GM04503 (cell line): ENCODE data around the gene MT1E.

Source experiments
- DNase-seq: peaks from one replicate; pipeline ENCODE4 v3.0.0-alpha.2; 2012; ENCODE audit warnings: low read depth

The MT1E gene

DNA sequence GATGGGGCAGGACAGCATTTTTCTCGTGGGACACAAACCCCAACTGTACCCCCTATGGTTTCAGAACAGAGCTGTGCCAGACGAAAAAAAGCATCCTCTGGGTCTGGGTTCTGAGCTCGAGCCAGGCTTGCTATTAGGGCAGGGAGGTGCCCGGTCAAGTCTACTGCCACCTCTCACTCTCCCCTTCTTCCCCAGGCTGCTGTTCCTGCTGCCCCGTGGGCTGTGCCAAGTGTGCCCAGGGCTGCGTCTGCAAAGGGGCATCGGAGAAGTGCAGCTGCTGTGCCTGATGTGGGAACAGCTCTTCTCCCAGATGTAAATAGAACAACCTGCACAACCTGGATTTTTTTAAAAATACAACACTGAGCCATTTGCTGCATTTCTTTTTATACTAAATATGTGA lies 1.1 kb downstream of the MT1E start:
- DNase-seq = no peak

DNA sequence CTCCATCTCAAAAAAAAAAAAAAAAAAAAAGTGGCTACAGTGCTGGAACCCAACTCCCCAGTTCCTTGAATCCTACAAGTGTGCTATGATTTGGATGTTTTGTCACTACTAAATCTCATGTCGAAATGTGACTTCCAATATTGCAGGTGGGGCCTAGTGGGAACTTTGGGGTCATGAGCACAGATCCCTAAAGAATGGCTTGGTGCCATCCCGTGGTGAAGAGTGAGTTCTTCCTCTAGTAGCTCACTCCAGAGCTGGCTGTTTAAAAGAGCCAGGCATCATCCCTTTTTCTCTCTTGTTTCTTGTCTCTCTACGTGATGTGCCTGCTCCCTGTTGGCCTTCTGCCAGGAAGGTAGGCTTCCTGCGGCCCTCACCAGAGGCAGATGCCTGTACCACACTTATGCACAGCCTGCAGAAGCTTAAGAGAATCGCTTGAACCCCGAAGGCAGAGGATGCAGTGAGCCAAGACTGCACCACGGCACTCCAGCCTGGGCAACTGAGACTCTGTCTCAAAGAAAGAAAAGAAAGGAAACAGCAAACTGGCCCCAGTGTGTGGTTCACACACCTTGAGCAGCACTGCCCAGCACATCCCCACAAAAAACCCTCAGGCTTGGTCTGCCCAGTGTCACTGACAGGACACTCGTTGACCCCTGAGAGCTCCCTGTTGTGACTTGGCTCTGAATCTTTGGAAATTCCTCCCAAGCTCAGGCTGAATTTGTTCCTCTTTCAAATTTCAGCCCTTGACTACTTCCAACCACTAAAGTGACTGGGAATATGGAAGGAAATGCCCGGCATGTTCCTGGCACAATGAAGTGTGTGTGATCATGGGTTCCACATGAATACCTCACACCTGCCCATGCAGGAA lies 3.1 kb downstream of the MT1E start:
- DNase-seq = no peak

DNA sequence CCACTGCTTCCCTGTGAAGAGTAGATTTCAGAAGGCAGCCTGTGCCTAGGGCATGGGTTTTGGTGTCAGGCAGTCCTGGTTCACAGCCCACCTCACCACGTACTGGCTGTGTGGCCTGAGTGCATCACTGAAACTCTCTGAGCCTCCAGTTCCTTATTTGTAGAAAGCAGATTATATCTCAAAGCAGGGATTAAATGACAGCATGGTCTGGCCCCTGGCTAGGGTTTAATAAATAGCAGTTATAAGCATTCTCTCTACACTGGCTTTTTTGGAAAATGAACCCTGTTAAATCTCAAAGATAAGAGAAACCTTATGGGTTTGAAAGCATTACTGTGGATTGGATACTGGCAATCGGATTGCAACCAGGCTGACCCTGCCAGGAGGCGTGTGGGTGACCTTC lies 4.0 kb downstream of the MT1E start:
- DNase-seq = no peak

DNA sequence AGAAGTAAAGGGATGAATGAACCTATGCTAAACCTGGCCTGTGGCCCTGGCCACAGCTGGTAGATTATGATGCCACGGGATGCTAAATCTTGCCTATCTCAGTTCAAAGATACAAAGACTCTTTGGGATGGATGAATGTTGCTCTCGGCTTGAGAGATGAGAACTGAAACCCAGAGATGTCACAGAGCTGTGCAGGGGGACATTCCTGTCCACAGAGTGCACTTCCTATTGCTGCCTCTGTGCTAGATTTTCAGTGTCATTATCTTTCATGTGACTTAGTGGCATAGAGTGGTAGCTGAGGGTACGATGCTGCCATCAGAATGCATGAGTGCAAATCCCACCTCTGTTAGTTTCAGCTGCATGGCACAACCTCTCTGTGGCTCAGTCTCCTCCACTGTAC lies 4.6 kb downstream of the MT1E start:
- DNase-seq = no peak

DNA sequence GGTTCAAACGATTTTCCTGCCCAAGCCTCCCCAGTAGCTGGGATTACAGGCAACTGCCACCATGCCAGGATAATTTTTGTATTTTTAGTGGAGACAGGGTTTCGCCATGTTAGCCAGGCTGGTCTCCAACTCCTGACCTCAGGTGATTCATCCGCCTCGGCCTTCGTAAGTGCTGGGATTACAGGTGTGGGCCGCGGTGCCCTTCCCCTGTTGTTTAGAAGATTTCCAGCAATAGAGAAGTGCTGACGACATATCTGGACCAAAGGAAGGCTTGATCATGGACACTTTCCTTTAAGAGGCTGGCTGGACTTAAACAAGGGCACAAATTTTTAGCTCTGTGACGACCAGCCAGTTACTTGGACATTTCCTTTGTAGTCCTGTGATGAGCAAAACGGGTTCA lies 5.6 kb downstream of the MT1E start:
- DNase-seq = no peak

DNA sequence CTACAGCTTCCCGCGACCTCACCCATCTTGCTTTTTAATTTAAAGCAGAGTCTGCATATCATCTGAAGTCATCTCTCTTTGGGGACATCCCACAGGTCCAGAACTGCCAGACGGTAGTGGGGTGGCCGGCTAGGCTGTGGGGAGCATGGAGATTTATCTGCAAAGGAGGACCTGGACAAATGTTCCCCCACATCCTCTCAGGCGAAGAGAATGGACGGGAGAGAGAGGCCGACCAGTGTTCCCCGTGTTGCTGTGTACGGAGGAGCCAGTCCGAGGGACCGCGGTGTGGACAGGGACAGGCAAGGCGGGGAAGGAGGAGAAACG lies 6.2 kb downstream of the MT1E start:
- DNase-seq = no peak

DNA sequence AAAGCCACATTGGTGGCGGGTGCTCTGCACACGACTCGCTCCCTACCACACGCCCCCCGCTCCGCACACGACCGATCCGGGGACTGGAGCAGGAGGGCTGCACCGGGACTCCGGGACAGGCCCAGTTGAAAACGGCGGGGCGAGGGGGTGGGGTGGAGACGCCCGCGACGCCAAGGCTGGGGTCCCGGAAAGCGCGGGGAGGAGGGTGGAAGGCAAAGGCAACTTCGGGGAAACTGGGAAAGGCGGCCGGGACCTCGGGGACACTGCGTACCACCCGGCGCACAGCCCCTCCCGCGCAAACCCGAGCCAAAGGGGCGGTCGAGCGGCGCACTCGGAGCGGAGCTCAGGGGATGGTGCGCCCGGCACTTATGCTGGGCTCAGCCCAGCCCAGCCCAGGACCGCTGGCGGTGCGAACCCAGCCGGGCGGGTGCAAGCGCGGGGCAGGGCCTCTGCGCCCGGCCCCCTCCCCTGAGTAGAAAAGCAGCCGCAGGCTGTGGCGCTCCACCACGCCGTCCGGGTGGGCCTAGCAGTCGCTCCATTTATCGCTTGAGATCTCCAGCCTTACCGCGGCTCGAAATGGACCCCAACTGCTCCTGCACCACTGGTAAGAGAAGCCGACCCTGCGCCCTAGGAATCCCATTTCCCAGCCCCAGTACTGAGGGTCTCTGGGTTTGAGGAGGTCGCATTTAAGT lies 6.7 kb downstream of the MT1E start, which contains the start of gene MT1M:
Gene MT1M, plus strand, starts transcription at position 504 of the 692 bp plus-strand sequence. Its CDS starts 73 bp downstream, at position 577.
- DNase-seq = no peak

DNA sequence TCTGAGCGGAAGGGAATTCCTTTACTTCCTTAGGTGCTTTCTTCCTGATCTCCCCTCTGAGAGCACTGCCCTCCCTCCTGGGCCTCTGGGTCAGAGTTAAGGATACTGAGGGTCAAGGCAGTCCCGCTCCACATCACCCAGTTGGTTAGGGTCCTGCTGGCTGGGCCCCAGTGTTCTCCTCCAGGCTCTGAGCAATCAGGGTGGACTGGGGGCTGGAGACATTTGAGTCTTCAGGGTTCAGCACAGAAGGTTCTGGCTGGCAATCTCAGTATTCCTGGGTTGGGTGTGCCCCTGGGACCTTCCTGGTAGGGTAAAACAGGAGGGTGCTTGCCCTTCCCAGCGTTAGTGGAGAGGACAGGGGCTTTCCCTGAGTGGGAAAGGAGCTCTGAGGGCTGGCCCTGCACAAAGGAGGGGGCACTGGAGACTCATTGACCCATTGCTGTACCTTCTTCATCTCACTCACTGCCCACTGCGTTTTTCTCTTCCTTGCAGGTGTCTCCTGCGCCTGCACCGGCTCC lies 7.3 kb downstream of the MT1E start:
- no peak for DNase-seq

DNA sequence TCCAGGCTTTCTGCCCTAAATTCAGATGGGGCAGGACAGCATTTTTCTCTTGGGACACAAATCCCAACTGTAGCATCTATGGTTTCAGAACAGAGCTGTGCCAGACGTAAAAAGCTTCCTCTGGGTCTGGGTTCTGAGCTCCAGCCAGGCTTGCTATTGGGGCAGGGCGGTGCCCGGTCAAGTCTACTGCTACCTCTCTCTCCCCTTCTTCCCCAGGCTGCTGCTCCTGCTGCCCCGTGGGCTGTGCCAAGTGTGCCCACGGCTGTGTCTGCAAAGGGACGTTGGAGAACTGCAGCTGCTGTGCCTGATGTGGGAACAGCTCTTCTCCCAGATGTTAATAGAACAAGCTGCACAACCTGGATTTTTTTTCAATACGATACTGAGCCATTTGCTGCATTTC lies 8.0 kb downstream of the MT1E start:
- DNase-seq = no peak

DNA sequence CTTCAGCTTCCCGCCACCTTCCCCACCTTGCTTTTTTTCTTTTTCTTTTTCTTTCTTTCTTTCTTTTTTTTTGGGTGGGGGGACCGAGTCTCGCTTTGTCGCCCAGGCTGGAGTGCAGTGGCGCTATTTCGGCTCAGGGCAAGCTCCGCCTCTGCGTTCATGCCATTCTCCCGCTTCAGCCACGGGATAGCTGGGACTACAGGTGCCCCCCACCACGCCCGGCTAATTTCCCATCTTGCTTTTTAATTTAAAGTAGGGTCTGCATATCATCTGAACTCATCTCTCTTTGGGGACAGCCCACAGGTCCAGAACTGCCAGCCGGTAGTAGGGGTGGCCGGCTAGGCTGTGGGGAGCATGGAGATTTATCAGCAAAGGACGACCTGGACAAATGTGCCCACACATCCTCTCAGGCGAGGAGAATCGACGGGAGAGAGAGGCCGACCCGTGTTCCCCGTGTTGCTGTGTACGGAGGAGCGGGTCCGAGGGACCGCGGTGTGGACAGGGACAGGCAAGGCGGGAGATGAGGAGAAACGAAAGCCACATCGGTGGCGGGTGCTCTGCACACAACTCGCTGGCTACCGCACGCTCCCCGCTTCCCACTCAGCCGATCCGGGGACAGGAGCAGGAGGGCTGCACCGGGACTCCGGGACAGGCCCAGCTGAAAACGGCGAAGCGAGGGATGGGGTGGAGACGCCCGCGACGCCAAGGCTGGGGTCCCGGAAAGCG lies 9.3 kb downstream of the MT1E start:
- DNase-seq = no peak

DNA sequence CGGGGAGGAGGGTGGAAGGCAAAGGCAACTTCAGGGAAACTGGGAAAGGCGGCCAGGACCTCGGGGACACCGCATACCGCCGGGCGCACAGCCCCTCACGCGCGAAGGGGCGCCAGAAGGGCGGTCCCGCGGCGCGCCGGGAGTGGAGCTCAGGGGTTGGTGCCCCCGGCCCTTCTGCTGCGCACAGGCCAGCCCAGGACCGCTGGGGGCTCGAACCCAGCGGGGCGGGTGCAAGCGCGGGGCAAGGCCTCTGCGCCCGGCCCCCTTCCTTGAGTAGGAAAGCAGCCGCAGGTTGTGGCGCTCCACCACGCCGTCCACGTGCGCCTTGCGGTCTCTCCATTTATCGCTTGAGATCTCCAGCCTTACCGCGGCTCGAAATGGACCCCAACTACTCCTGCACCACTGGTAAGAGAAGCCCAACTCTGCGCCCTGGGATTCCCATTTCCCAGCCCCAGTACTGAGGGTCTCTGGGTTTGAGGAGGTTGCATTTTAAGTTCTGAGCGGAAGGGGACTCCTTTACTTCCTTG lies 9.9 kb downstream of the MT1E start:
- DNase-seq = no peak

DNA sequence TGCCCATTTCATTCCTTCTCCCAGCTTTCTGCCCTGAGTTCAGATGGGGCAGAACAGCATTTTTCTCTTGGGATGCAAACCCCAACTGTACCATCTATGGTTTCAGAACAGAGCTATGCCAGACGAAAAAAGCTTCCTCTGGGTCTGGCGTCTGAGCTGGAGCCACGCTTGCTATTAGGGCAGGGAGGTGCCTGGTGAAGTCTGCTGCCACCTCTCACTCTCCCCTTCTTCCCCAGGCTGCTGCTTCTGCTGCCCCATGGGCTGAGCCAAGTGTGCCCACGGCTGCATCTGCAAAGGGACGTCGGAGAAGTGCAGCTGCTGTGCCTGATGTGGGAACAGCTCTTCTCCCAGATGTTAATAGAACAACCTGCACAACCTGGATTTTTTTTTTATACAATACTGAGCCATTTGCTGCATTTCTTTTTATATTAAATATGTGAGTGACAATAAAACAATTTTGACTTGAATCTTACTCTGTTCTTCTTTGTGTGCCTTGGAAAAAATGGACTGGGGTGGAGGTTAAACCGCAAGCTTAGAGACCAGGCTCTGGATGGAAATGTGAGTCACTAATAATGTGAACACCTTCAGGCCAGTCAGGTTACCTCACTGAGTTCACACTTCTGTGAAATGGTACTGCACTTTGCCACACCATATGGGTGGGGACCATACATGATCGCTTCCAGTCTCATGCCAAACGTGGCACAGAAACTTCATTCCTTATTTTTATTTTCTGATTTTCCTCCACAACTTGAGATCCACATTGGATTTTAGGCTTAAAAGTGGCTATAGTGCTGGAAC lies 11.2 kb downstream of the MT1E start:
- DNase-seq = no peak

DNA sequence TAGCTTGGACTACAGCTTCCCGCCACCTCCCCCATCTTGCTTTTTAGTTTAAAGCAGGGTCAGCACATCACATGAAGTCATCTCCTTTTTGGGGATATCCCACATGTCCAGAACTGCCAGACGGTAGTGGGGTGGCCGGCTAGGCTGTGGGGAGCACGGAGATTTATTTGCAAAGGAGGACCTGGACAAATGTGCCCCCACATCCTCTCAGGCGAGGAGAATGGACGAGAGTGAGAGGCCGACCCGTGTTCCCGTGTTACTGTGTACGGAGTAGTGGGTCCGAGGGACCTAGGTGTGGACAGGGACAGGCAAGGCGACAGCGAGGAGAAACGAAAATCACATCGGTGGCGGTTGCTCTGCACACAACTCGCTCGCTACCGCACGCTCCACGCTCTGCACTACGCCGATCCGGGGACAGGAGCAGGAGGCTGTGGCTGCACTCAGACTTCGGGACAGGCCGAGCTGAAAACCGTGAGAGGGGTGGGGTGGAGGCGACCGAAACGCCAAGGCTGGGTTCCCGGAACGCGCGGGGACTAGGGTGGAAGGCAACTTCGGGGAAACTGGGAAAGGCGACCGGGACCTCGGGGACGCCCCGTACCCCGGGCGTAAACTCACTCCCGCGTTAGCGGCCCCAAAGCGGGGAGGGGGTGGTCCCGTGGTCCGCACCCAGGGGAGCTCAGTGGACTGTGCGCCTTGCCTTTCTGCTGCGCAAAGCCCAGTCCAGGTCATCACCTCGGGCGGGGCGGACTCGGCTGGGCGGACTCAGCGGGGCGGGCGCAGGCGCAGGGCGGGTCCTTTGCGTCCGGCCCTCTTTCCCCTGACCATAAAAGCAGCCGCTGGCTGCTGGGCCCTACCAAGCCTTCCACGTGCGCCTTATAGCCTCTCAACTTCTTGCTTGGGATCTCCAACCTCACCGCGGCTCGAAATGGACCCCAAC lies 12.5 kb downstream of the MT1E start, which contains the start of gene MT1A:
Gene MT1A, plus strand, starts transcription at position 853 of the 937 bp plus-strand sequence. Its CDS starts 73 bp downstream, at position 926.
- no peak for DNase-seq

DNA sequence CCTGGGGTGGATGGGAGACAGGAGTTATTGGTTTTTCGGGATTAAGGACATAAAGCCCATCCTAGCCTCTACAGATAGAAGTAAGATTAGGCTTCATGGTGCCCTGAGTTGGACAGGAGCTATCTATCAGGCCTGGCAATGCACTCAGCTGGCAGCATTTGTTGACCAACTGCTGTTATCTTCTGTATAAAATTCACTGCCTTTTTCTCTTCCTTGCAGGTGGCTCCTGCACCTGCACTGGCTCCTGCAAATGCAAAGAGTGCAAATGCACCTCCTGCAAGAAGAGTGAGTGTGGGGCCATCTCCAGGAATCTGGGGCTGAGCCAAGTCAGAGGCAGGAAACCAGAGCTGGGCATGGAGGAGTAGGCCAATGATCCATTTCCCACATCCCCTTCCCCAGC lies 13.5 kb downstream of the MT1E start:
- DNase-seq = no peak

DNA sequence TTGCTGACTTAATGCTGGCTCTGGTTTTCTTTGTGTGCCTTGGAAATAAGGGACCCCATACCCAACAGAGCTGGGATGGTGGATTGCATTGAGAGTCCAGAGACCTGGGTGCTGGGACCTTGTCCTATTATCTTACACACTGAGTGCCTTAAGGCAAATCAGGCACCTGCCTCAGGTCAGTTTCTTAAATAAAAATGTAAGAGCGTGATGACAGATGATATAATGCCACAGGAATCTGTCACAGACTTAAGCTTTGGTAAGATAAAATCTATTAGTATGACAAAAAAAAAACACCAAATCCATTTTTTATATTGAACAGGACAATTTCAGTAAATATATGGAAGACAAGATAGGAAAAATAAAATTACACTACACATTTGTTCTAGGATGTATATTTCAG lies 14.5 kb downstream of the MT1E start:
- DNase-seq = no peak

DNA sequence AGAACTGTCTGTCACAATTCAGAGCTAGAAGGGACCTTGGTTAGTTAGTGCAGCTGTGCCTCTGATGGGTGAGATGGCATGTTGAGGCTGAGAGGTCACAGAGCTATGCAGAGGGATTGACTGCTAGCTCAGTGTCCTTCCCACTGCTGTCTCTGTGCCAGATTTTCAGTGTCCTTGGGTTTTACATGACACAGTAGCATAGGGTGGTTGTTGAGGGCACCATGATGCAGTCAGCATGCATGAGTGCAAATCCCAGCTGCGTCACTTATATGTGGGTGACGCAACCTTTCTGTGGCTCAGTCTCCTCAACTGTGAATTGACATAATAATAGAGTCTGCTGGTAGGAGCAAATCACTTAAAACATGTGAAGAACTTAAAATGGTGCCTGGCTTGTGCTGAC lies 15.6 kb downstream of the MT1E start:
- no peak for DNase-seq

DNA sequence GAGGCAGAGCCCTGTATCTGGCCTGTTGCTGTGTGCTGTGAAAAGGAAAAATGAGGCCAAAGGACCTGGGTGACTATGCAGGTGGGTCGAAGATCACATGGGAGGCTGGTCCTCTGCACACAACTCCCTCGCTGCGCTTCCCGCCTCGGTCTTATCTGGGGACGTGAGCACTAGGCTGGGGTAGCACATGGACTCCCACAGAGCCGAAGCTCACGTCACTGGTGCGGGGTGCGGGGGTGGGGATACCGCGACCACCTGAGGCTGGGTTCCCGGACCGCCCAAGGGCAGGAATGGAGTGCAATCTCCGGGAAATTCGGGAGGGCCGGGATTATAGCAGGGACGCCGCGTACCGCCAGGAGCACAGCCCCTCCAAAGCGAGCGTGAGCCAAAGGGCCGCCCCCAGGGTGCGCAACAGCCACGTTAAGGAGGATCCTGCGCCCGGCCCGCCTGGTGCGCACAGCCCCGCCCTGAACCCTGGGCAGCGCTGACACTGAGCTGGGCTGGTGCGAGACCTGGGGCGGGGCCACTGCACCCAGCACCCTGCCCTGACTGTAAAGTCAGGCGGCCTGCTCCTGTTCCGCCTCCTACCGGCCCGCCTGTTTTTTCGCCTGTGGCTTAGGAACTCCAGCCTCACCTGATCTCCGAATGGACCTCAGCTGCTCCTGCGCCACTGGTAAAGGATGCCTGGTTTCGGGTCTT lies 17.6 kb downstream of the MT1E start:
- DNase-seq = no peak

DNA sequence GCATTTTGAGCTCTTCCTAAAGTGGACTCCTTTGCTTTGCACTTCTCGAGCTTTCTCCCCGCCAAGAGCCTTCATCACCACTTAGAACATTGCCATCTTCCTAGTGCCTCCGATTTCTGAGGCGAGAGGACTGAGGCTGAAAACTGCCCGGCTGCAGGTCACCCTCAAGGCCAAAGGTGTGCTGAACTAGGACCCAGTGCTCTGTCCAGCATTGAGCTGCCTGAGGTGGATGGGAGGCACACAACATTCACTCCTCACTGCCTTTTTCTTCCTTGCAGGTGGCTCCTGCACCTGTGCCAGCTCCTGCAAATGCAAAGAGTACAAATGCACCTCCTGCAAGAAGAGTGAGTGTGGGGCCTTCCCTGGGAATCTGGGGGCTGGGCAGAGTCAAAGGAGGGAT lies 18.3 kb downstream of the MT1E start:
- DNase-seq = no peak

DNA sequence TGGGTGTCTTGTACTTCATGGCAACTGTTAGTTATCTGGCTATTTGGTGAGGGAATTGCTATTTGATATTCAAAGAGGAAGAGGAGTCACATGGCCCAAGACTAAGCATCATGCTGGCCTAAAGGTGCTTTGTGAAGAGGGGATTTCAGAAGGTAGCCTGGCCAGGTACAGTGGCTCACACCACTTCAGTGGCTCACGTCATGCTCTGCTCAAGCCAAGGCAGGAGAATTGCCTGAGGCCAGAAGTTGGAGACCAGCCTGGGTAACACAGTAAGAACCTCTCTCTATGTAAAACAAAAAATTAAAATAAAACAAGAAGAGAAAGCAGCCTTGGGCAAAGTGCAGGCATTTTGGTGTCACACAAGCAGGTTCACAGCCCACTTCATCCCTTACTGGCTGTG lies 19.7 kb downstream of the MT1E start:
- DNase-seq = no peak

DNA sequence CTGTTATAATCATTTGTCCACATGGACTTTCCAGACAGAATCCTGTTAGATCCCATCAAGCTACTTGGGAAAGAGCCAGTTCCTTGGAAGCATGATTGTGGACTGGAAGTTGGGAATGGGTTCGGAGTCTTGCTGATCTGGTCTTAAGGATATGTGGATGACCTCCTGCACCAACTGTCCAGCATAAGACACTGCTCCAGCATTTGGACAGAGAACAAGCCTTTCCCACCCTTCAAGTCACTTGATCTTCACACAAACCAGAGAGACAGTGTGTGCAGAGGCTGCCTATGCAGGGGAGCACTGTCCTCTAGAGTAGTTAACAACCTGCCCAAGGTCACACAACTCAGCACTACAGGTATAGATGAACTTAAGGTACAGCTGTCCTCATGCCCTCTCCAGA lies 20.3 kb downstream of the MT1E start:
- DNase-seq = no peak
